ENCODE results near the gene HSPG2.
A peak's percentile ranks its signal among the peaks of the same experiment; 100 is the strongest.
"Not testable (repeated sequence)": the region's sequence is repeated elsewhere in the genome, so short reads cannot be mapped to it uniquely, and the experiment has no call there.

The HSPG2 gene

DNA sequence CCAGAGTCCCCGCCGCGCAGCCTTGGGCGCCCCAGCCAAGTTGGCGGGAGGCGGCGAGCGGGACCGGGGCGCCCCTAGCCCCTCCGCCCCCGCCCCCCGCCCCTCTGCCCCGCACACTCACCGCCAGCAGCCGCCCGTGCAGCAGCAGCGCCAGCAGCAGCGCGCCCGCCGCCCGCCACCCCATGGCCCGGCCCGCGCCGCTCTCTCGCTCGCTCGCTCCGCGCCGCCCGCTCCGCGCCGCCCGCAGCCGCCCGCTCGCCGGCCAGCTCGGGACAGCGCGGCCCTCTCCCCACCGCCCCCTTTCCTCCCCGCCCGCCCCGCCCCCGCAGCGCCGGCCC, at the start of gene HSPG2:
Gene HSPG2, minus strand, starts transcription at position 277 of the 338 bp plus-strand sequence. Its CDS starts 93 bp downstream, at position 184.
- DNase-seq (ENCODE audit: low spot score), result no peak

GRCh38 chr1:21986386-21986785, 49.3 kb upstream of the HSPG2 start:
- DNase-seq (ENCODE audit: low spot score), result not testable (repeated sequence)

DNA sequence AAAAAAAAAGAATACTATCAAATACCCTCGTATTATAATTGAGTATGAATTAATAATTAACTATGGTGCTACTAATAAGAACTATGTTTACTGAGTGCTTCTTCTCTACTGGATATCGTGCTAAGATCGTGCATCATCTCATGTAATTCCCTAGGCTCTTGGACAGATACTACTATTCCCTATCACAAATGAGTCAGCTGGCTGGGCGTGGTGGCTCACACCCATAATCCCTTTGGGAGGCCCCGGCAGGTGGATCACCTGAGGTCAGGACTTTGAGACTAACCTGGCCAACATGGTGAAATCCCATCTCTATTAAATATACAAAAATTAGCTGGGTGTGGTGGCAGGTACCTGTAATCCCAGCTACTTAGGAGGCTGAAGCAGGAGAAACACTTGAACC, 48.8 kb upstream of the HSPG2 start:
- not testable (repeated sequence) for DNase-seq (ENCODE audit: low spot score)

- DNase-seq (ENCODE audit: low spot score), result not testable (repeated sequence)
Measured at GRCh38 chr1:21983539-21983938, 46.4 kb upstream of the HSPG2 start.

DNA sequence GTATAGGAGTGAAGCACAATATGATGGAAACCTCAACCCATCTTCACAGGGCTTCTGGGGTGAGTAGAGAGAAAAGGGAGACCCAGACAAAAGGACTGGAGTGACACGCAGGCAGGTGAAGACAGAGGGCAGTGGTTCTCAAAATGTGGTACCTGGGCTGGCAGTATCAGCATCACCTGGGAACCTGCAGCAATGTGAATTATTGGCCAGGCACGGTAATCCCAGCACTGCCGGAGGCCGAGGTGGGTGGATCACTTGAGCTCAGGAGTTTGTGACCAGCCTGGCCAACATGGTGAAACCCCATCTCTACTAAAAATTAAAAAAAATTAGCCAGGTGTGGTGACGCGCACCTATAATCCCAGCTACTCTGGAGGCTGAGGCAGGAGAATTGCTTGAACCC, 45.0 kb upstream of the HSPG2 start:
- DNase-seq (ENCODE audit: low spot score), result not testable (repeated sequence)

GRCh38 chr1:21981253-21981652, 44.1 kb upstream of the HSPG2 start:
- not testable (repeated sequence) for DNase-seq (ENCODE audit: low spot score)

DNA sequence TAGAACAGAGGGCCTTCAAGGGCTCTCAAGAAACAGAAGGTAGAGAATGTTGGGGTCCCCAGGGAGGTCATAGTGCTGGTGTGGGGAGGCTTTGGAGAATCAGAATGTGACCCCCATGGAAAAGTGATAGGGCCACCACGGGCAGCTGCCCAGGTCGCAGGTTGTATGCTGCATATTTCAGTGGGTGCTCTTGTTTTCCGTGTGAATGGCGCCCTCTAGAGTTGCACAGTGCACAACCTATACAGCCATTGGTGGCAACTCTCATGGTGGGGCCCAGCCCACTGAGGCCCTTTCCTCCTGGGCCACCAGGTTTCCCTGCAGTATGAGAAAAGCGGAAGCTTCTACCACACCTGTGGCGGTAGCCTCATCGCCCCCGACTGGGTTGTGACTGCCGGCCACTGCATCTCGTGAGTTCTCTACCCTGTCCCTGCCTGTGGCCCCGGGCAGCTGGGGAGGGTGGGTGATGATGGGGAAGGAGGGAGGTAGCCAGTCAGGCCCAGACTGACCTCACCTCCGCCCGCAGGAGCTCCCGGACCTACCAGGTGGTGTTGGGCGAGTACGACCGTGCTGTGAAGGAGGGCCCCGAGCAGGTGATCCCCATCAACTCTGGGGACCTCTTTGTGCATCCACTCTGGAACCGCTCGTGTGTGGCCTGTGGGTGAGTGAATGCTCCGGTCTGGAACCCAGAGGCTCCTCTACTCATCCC, 43.6 kb upstream of the HSPG2 start:
- not testable (repeated sequence) for DNase-seq (ENCODE audit: low spot score)

DNA sequence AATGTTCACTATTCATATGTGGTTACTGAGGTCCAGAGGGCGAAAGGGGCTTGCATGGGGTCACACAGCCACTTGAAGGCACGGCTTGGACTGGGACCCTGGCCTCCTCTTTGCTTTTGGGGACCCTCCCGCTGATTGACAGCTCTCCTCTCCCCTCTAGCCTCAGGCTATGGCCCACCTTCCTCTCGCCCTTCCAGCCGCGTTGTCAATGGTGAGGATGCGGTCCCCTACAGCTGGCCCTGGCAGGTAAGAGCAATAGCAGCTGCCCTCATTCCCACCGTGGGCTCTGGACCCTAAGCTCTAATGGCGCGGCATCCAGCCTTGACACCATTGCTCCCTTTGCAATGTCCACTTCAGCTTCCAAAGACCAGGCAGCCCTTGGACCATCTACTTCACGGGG, 41.1 kb upstream of the HSPG2 start:
- not testable (repeated sequence) for DNase-seq (ENCODE audit: low spot score)

DNA sequence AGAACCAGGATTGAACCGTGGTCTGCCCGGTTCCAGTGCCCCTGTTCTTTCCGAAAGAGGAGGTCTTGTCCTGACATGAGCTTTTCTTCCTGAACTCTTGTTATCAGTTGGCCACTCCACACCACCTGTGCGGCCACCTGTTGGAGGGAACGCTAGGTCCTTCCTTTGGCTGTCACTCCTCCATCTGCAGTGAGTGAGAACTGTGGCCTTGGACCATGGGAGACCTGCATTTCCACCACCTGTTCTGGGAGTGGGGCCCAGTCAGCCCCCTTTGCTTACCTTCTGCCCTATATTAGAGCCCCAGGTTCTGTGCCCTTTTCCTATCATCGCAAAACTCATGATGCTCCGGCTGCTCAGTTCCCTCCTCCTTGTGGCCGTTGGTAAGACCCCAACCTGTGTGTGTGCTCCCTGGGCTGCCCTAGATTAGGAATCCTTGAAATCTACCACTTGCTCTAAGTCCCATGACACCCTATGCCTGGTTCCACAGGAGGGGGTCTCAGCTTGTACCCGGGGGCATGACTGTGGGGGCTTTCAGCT, 39.7 kb upstream of the HSPG2 start, which contains the start of gene CELA3B:
Gene CELA3B, plus strand, starts transcription at position 320 of the 537 bp plus-strand sequence. Its CDS starts 18 bp downstream, at position 338.
- not testable (repeated sequence) for DNase-seq (ENCODE audit: low spot score)

DNA sequence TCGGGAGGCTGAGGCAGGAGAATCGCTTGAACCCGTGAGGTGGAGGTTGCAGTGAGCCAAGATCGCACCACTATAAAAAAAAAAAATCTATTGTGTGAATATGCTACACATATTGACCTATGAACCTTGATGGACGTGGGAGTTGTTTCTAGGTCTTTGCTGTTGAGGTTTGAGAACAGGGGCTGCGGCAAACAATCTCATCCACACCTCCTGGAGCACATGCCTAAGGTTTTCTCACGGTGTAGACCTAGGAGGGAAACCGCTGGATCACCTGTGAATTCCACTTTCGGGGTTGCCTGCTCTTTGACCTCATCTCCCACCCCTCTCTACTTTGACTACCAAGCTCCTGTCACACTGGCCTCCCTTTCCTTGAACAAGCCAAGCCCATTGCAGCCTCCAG, 38.2 kb upstream of the HSPG2 start:
- DNase-seq (ENCODE audit: low spot score), result not testable (repeated sequence)

GRCh38 chr1:21974699-21975098, 37.6 kb upstream of the HSPG2 start:
- not testable (repeated sequence) for DNase-seq (ENCODE audit: low spot score)

GRCh38 chr1:21973948-21974347, 36.8 kb upstream of the HSPG2 start:
- DNase-seq (ENCODE audit: low spot score), result not testable (repeated sequence)

DNA sequence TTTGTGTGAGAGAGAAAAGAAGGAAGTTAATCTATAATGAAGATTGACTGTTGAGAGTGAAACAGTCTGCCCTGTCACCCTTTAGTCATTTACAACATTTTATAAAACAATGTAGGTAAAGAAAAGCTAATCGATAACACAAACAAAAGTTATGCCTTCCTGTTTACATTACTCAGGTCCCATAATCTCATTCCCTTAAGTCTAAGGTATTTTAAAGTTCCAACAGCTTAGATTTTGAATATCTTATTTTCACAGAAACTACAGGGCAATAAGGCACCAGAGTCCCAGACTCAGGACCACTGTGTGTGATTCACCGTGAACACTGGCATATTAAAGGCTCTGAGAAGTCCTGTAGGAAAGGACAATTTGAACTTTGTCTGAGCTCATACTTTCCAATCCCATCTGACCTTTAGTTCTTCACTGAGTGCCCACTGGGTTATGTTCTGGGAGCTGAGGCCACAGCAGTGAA, 35.9 kb upstream of the HSPG2 start:
- not testable (repeated sequence) for DNase-seq (ENCODE audit: low spot score)

- not testable (repeated sequence) for DNase-seq (ENCODE audit: low spot score)
Measured at GRCh38 chr1:21970523-21970922, 33.4 kb upstream of the HSPG2 start.

DNA sequence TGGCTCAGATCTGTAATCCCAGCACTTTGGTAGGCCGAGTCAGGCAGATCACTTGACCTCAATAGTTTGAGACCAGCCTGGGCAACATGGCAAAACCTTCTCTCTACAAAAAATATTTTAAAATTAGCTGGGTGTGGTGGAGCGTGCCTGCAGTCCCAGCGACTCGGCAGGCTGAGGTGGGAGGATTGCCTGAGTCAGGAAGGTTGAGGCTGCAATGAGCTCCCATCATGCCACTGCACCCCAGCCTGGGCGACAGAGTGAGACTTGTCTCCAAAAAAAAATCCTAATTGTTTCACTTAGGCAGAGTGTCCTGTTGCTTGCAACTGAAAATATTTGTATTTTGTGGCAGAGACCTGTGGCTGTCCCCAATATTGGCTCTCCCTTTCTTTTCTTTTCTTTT, 32.0 kb upstream of the HSPG2 start:
- DNase-seq (ENCODE audit: low spot score), result not testable (repeated sequence)

DNA sequence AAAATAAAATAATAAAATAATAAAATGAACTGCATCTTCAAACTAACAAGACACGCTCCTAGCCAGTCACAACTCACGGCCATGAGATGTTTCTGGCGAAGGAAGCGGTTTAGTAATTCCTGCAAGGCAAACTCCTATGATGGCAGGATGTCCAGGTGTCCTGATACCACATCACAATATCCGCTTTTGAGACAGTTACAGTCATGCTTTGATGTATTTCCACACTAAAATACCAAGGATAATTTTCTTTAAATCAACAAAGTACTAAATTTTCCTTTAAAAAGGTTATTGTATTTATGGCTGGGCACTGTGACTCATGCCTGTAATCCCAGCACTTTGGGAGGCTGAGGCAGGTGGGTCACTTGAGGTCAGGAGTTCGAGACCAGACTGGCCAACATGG, 30.1 kb upstream of the HSPG2 start:
- DNase-seq (ENCODE audit: low spot score), result peak; percentile 2

DNA sequence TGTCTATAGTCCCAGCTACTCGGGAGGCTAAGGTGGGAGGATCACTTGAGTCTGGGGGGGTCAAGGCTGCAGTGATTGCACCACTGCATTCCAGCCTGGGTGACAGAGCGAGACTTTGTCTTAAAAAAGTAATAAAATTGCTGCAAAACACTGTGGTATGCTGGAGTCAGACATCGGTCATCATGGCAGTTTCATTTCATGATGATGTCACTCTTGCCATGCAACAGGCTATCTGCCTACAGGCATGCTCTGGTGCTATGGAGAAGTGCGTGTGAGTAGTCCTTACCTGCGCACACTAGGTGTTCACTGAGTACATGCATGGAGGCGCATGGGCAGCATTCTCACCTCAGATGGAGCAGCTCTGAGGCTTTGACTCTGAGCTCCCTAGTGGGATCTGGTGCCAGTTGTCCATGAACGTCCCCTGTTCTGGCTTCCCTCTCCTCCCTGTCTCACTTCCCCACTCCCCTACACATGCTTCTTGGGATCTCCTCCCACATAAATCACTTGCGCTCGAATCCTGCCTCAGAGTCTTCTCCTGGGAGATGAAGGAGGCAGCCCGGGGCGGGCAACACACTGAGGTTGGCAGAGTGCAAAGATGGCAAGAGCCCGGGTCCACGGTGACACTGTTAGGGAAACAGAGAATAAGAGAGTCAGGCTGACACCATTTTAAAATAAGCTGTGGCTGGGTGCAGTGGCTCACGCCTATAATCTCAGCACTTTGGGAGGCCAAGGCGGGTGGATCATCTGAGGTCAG, 29.3 kb upstream of the HSPG2 start:
- DNase-seq (ENCODE audit: low spot score), result no peak

GRCh38 chr1:21963477-21964217, 26.5 kb upstream of the HSPG2 start:
- peak; percentile 61 for DNase-seq (ENCODE audit: low spot score)

- no peak for DNase-seq (ENCODE audit: low spot score)
Measured at GRCh38 chr1:21961799-21962198, 24.7 kb upstream of the HSPG2 start.

DNA sequence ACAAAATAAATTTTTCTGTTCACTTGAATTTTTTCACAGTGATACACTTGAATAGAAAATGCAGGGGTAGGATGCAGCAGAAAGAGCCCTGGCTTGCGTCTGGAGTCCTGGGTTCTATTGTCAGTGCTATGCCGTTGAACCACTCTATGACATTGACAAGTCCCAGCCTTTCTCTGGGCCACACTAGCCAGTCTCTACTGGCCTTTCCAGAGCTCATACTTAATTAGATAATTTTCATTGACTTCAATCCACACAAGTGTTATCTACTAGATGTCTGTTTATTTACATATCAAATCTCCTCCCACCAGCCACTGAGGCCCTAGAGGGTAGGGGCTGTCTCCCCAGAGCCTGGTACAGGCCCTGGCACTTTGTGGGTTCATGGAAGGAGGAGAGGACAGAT, 24.2 kb upstream of the HSPG2 start:
- no peak for DNase-seq (ENCODE audit: low spot score)

DNA sequence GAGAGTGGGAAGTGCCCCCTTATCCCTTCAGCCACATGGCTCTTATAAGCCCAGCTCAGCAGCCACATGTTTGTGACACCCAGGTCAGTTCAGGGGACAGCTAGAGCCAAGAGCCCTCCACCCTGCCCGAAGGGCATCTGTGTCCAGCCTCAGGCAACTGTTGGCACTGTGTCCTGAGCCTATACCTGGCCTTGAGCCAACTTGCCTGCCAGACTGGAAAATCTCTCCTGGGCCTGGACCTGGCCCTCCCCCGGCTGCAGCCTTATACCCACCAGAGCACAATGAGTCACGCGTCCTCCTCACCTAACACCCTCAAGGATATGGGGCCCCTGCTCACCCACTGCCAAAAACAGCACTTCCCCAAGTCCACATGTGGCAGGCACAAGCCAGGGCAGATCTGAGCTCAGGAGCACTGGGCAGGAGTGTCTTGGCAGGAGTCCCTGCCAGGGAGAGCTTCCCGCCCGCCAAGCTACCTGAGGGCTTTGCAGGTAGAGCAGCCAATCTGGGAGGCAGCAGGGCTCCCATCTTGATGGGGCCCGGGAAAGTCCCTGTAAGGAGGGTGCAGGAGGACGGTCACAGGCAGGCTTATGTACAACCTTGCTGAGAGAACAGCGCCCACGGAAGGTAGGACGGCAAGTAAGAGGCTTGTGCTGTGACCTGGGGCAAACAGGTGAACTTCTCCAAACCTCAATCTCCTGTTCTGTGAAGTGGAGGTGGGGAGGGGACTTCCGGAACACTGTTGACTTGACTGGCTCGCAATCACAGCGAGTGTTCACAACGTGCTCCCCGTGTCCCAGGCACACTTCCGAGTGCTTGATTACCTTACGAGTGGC, 19.8 kb upstream of the HSPG2 start:
- DNase-seq (ENCODE audit: low spot score), result peak; percentile 46

Data from SW480 (cell line).